Ectodermal cell (in vitro differentiated cells): ENCODE measurements around the gene DIP2B.
"Not testable (repeated sequence)": the region's sequence is repeated elsewhere in the genome, so short reads cannot be mapped to it uniquely, and the experiment has no call there.

Source experiments
- H3K27ac ChIP-seq: 2 replicates; pipeline ENCODE4 v1.7.0; 2013; ENCODE audit warnings: mild to moderate bottlenecking, low read depth, low read length; ENCODE audit not compliant: insufficient read depth, poor library complexity, severe bottlenecking
- H3K27me3 ChIP-seq: 2 replicates; pipeline ENCODE4 v1.7.0; 2013; ENCODE audit warnings: mild to moderate bottlenecking, low read length; ENCODE audit not compliant: insufficient read depth, control insufficient read depth, poor library complexity, severe bottlenecking
- H3K36me3 ChIP-seq: one replicate; pipeline ENCODE4 v1.7.0; 2013; ENCODE audit warnings: low read length; ENCODE audit not compliant: control insufficient read depth, insufficient read depth
- H3K4me1 ChIP-seq: one replicate; pipeline ENCODE4 v1.7.0; 2013; ENCODE audit warnings: low read length; ENCODE audit not compliant: control insufficient read depth, insufficient read depth
- H3K4me3 ChIP-seq: 2 replicates; pipeline ENCODE4 v1.7.0; 2013; ENCODE audit warnings: low read depth, low read length, control low read depth; ENCODE audit not compliant: insufficient read depth
- H3K9me3 ChIP-seq: 2 replicates; pipeline ENCODE4 v1.7.0; 2013; ENCODE audit warnings: mild to moderate bottlenecking, low read length, moderate library complexity; ENCODE audit not compliant: control insufficient read depth
- WGBS, 2 experiments: methylation state at CpG; one replicate each; pipeline ENCODE4 v1.1.7; 2013; ENCODE audit warnings: missing lambda C conversion rate in 2 of 2; 5-methylcytosine and 5-hydroxymethylcytosine counted together

Gene DIP2B

GRCh38 chr12:50753232-50753769 is 248.5 kb downstream of the DIP2B start:
- Histone ChIP-seq H3K9me3 (no peaks in the 10 kb centered on the region), H3K36me3 (no peaks in the 10 kb centered on the region), H3K4me3 (no peak overlapping the region), H3K4me1 (no peaks in the 10 kb centered on the region), H3K27me3 (no peaks in the 10 kb centered on the region), H3K27ac (no peak overlapping the region)
- WGBS, 2 experiments, result 89 to 93% methylated on average over 5 of the region's 5 CpGs

DNA sequence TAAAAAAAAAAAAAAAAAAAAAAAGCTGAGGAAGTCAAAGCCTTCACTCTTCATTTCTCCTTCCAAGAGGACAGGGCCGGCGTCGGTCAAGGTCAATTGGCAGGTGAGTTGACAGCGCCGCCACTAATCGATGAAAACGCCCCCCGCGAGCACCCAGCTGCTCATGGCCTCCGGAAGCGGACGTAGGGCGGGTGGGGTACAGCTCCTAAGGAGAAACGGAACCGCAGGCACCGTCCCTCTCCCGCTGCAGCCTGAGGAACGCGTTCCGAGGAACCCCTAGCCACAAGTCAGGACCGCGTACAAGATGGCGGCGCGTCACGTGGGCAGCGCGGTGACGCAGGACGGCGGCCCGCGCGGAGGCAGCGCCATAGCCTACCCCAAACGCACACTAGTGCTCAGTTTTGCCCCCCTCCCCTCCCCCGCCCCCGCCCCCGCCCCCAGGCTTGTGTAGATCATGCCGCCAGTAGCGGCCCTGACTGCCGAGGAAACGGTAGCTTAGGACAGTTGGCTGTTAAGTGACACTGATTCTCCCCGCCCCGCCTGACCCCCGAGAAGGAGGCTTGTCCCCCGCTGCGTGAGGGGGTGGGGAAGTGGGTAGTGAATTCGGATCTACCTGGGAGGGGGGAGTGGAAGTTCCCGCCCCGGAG is 259.0 kb downstream of the DIP2B start, which contains the start of gene ATF1:
Gene ATF1, plus strand, starts transcription at position 463 of the 647 bp plus-strand sequence. CDS start 16,045 bp downstream, outside the sequence.
- Histone ChIP-seq H3K27me3 (no peaks in the 10 kb centered on the region), H3K36me3 (no peaks in the 10 kb centered on the region), H3K9me3 (no peaks in the 10 kb centered on the region), H3K4me3 (peak within 1 kb of the TSS; percentile 95), H3K27ac (peak within 1 kb of the TSS; percentile 98), H3K4me1 (no peaks in the 10 kb centered on the region)
- WGBS, 2 experiments, result 0 to 1% methylated on average over 48 to 49 of the region's 51 CpGs

DNA sequence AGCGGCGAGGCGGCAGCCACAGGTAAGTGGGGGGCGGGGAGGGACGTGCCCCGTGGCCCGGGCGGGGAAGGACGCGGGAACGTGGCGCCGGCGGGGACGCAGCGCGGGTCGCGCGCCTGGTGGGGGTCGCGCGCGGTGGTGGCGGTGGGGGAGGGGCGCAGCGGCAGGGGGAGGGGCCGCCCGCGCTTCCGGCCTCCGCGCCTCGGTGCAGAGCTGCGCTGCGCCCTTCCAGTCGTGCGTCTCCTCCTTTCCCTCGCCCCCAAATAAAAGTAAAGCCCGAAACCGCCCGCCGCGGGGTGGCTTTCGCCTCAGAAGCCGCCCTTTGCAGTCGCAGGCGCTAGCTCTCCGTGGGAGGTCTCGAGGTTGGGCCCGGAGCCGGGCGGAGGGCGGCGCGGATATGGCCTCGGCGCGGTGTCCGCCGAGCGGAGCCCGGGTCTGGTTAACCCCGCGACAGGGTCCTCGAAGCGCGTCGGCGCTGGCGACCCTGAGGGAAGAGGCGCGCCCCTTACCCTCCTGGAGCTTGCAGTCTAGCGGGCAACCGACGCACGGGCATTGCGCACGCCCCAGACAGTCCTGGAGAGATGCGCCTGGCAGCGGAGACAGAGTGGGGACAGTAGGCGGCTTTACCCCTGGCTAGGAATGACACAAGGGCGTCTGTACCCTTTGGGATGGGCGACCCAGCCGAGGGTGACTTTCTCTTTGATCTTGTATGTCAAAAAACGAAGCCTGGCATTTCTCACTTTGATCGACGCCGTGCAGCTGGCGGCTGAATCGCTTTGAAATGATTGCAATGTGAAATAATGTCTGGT is 259.7 kb downstream of the DIP2B start:
- 0% methylated on average over 91 of the region's 91 CpGs for WGBS, 2 experiments
- H3K36me3 ChIP-seq, result no peaks in the 10 kb centered on the region

DNA sequence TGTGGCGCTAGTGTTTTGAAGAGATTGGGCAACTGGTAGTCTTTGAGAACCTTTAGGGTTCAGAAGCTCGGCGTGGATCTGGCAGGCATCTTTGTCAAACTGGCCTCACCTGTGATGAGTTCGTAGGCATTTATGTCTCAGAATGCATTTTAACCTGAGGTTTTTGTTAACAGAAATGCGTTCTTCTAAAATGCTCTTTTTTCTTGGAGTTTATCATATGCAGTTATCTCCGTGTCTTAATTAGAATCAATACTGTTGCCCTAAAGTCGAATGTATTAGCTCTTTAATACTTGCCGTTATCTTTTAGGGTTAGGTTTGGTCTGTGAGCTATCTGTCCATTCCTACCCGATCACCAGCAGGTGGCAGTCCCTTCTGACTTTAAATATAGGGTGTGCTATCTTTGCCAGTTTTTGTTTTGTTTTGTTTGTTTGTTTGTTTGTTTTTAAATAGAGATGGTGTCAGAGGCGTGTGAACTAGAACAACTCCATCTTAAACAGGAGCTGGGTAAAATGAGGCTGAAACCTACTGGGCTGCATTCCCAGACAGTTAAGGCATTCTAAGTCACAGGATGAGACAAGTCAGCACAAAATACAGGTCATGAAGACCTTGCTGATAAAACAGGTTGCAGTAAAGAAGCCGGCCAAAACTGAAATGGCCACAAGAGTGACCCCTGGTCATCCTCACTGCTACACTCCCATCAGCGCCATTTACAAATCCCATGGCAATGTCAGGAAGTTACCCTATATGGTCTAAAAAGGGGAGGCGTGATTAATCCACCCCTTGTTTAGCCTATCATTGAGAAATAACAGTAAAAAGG is 260.5 kb downstream of the DIP2B start:
- Histone ChIP-seq H3K36me3 (no peaks in the 10 kb centered on the region), H3K27ac (no peak overlapping the region), H3K4me3 (peak overlapping the region; percentile 95), H3K27me3 (no peaks in the 10 kb centered on the region), H3K9me3 (no peaks in the 10 kb centered on the region), H3K4me1 (no peaks in the 10 kb centered on the region)
- 25 to 27% methylated on average over 13 of the region's 13 CpGs for WGBS, 2 experiments

More for the DNA sequence above, 259.7 kb downstream of the DIP2B start:
- Histone ChIP-seq H3K9me3 (no peaks in the 10 kb centered on the region), H3K27ac (peak overlapping the region; percentile 98), H3K4me1 (no peaks in the 10 kb centered on the region), H3K27me3 (no peaks in the 10 kb centered on the region), H3K4me3 (peak overlapping the region; percentile 95)

DNA sequence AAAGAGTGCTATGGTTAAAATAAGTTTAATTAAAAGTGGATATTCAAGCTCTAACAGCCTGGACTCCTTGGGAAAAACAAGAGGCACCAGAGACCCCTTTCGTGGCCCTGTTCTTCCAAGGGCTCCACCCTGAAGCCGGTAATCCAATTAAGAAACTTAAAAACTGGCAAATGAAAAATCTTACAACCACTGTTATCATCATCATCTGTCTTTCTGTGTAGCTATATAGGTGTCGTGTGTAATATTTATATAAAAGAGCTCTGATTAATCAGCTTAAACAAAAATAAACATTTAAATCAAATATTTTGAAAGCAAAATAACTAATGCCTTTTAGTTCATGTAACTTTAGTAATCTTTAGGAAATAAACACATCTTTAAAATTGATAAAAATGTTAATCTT is 263.6 kb downstream of the DIP2B start:
- Histone ChIP-seq H3K36me3 (no peaks in the 10 kb centered on the region), H3K27me3 (no peaks in the 10 kb centered on the region), H3K27ac (no peak overlapping the region), H3K4me1 (no peaks in the 10 kb centered on the region), H3K4me3 (no peak overlapping the region), H3K9me3 (no peaks in the 10 kb centered on the region)
- 86 to 93% methylated on average over 2 of the region's 3 CpGs for WGBS, 2 experiments

GRCh38 chr12:50768813-50769212 is 264.0 kb downstream of the DIP2B start:
- H3K9me3 ChIP-seq, H3K36me3 ChIP-seq, H3K27ac ChIP-seq, H3K4me1 ChIP-seq, H3K27me3 ChIP-seq, H3K4me3 ChIP-seq: not testable (repeated sequence)
- 92 to 93% methylated on average over 2 of the region's 2 CpGs for WGBS, 2 experiments

DNA sequence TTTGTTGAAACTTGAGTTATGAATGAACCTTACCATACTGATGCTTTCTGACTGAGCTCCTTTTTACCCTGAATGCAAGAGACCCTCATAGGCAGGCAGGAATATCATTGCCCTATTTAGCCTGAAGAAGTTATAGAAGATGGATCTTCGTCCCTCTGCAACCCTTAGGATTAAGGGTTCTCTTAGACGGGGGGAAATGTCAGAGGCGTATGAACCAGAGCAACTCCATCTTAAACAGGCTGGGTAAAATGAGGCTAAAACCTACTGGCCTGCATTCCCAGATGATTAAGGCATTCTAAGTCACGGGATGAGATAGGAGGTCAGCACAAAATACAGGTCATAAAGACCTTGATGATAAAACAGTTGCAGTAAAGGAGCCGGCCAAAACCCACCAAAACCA is 266.6 kb downstream of the DIP2B start:
- no peak overlapping the region for H3K4me3 ChIP-seq
- H3K27me3 ChIP-seq, result no peaks in the 10 kb centered on the region
- H3K36me3 ChIP-seq, result no peaks in the 10 kb centered on the region
- H3K9me3 ChIP-seq, result no peaks in the 10 kb centered on the region
- no peak overlapping the region for H3K27ac ChIP-seq
- 93% methylated on average over 5 of the region's 5 CpGs for WGBS, 2 experiments
- no peaks in the 10 kb centered on the region for H3K4me1 ChIP-seq

DNA sequence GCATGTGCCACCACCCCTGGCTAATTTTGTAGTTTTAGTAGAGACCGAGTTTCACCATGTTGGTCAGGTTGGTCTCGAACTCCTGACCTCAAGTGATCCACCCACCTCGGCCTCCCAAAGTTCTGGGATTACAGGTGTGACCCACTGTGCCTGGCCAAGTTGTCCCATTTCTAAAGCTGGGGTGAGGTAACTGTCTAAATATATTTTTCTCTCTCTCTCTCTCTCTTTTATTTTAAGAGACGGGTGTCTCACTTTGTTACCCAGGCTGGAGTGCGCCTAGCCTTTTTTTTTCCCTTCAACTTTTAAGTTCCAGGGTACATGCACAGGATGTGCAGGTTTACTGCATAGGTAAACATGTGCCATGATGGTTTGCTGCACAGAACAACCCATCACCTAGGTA is 267.7 kb downstream of the DIP2B start:
- 89 to 93% methylated on average over 5 of the region's 5 CpGs for WGBS, 2 experiments

DNA sequence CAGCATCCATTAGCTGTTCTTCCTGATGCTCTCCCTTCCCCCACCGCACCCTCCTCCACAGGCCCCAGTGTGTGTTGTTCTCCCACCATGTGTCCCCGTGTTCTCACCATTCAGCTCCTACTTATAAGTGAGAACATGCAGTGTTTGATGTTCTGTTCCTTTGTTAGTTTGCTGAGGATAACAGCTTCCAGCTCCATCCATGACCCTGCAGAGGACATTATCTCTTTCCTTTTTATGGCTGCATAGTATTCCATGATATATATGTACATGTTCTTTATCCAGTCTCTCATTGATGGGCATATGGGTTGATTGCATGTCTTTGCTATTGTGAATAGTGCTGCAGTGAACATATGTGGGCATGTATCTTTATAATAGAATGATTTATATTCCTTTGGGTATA is 268.1 kb downstream of the DIP2B start:
- Histone ChIP-seq H3K9me3 (no peaks in the 10 kb centered on the region), H3K36me3 (no peaks in the 10 kb centered on the region), H3K4me3 (no peak overlapping the region), H3K27me3 (no peaks in the 10 kb centered on the region), H3K27ac (no peak overlapping the region), H3K4me1 (no peaks in the 10 kb centered on the region)
- WGBS, 2 experiments, result 89 to 97% methylated on average over 2 of the region's 2 CpGs

More for the DNA sequence above, 267.7 kb downstream of the DIP2B start:
- no peak overlapping the region for H3K27ac ChIP-seq
- H3K27me3 ChIP-seq, result no peaks in the 10 kb centered on the region
- H3K9me3 ChIP-seq, result no peaks in the 10 kb centered on the region
- no peaks in the 10 kb centered on the region for H3K36me3 ChIP-seq
- no peaks in the 10 kb centered on the region for H3K4me1 ChIP-seq
- no peak overlapping the region for H3K4me3 ChIP-seq

DNA sequence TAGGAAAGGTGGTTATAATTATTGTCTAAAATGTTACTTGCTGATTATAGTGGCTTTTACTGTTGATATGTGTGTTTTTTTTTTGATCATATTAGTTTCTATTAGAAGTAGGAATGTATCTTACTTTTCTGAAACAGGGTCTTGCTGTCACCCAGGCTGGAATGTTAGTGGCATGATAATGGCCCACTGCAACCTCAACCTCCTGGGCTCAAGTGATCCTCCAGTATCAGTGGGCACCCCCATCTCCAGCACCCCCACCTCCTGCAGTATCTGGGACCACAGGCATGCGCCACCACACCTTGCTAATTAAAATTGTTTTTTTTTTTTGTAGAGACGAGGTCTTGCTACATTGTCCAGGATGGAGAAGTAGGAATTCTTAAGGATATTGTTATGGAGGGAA is 270.5 kb downstream of the DIP2B start:
- 80 to 100% methylated on average over 1 of the region's 2 CpGs for WGBS, 2 experiments
- H3K36me3 ChIP-seq, result no peaks in the 10 kb centered on the region
- H3K4me3 ChIP-seq, result no peak overlapping the region
- H3K9me3 ChIP-seq, result no peaks in the 10 kb centered on the region
- no peaks in the 10 kb centered on the region for H3K27me3 ChIP-seq
- no peak overlapping the region for H3K27ac ChIP-seq
- no peaks in the 10 kb centered on the region for H3K4me1 ChIP-seq
